Stimulated activated CD8-positive, alpha-beta memory T cell treated with anti-CD3 and anti-CD28 coated beads, Interleukin-7, amount 100 ng/mL, for 4 hours (primary cell): Measurements from ENCODE around the gene NR3C2.
"Not testable (repeated sequence)": the region's sequence is repeated elsewhere in the genome, so short reads cannot be mapped to it uniquely, and the experiment has no call there.

Source experiments
- DNase-seq, 2 donors: peaks; one replicate each; pipeline ENCODE4 v3.0.0-alpha.2; 2020; ENCODE audit warnings: low read depth in 2 of 2

The NR3C2 gene

GRCh38 chr4:148369919-148370318 is 72.3 kb downstream of the NR3C2 start:
- no peak for DNase-seq

- DNase-seq: no peak
These were observed 74.5 kb downstream of the NR3C2 start for GRCh38 chr4:148367756-148368155.

GRCh38 chr4:148366251-148366650 is 76.0 kb downstream of the NR3C2 start:
- DNase-seq: no peak

- no peak for DNase-seq
These were observed 77.7 kb downstream of the NR3C2 start for GRCh38 chr4:148364525-148364924.

- no peak for DNase-seq
These were observed 82.4 kb downstream of the NR3C2 start for GRCh38 chr4:148359769-148360168.

- DNase-seq: no peak
These were observed 86.6 kb downstream of the NR3C2 start for GRCh38 chr4:148355442-148356123.

GRCh38 chr4:148354186-148354585 is 88.0 kb downstream of the NR3C2 start:
- no peak for DNase-seq

- no peak for DNase-seq
These were observed 88.6 kb downstream of the NR3C2 start for GRCh38 chr4:148353571-148353970.

- no peak for DNase-seq
These were observed 93.1 kb downstream of the NR3C2 start for GRCh38 chr4:148349153-148349552.

GRCh38 chr4:148346657-148347056 is 95.6 kb downstream of the NR3C2 start:
- no peak for DNase-seq

GRCh38 chr4:148345509-148345908 is 96.7 kb downstream of the NR3C2 start:
- no peak for DNase-seq

- no peak for DNase-seq
These were observed 97.3 kb downstream of the NR3C2 start for GRCh38 chr4:148344941-148345340.

- DNase-seq: no peak
These were observed 97.9 kb downstream of the NR3C2 start for GRCh38 chr4:148344352-148344751.

- no peak for DNase-seq
These were observed 100.0 kb downstream of the NR3C2 start for GRCh38 chr4:148341980-148342800.

- DNase-seq: no peak
These were observed 107.1 kb downstream of the NR3C2 start for GRCh38 chr4:148335133-148335532.

- DNase-seq: no peak
These were observed 108.9 kb downstream of the NR3C2 start for GRCh38 chr4:148333265-148333664.

GRCh38 chr4:148332486-148332885 is 109.7 kb downstream of the NR3C2 start:
- DNase-seq: no peak

- DNase-seq: no peak
These were observed 111.5 kb downstream of the NR3C2 start for GRCh38 chr4:148330724-148331123.

GRCh38 chr4:148330161-148330560 is 112.1 kb downstream of the NR3C2 start:
- DNase-seq: no peak

- no peak for DNase-seq
These were observed 112.5 kb downstream of the NR3C2 start for GRCh38 chr4:148329751-148330150.

GRCh38 chr4:148327683-148328082 is 114.5 kb downstream of the NR3C2 start:
- DNase-seq: no peak

- DNase-seq: not testable (repeated sequence)
These were observed 118.9 kb downstream of the NR3C2 start for GRCh38 chr4:148323316-148323715.

- DNase-seq: no peak
These were observed 127.2 kb downstream of the NR3C2 start for GRCh38 chr4:148315049-148315448.
